Measurements from ENCODE around the gene ATG9B. TPM values are rescaled to one million over a fixed set of nuclear protein-coding genes. Genes with fewer than 3 reads are reported as not detected.

The ATG9B gene
- polyA plus RNA-seq, 1 of the 3 experiments (the other 2 are of a cell fraction): 0.67 TPM

DNA sequence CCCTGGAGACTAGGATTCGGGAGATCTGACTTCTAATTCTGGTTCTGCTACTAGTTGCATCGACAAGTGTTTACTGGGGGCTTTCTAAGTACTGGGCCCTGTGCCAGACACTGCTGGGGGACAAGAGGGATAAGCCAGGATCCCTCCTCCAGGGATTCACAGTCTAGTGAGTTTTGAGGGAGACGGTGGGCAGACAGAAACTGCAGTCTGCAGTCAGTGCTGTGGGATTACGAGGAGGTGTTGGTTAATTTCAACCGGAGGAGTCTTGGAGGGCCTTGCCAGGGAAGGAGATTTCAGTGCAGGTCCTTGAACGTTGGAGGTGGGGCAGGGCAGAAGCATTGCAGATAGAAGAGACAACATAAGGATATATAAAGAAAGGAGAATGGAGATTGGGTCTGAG is 42.6 kb downstream of the ATG9B start:
- Histone ChIP-seq H3K27ac (ENCODE audit: low read depth in 2 of 2, low read length in 1 of 2) (no peak overlapping the region), H3K4me2 (no peak overlapping the region), H3K79me2 (ENCODE audit: insufficient read depth) (no peaks in the 10 kb centered on the region), H3F3A (replicated peaks; ENCODE audit: insufficient read depth) (no peaks in the 10 kb centered on the region), H4K20me1 (ENCODE audit: insufficient read depth) (no peaks in the 10 kb centered on the region), H2AFZ (ENCODE audit: low read depth) (no peak overlapping the region), H3K36me3 (replicated peaks in 1 of 2; ENCODE audit: control insufficient read depth in 1 of 2, insufficient read depth in 2 of 2, low read length in 1 of 2) (no peaks in the 10 kb centered on the region), H3K4me1 (ENCODE audit: control insufficient read depth in 1 of 2, insufficient read depth in 2 of 2, low read depth in 1 of 2, low read length in 1 of 2) (peaks cover 0 to 43% of the 10 kb centered on the region in 2 experiments; a peak in 2 of 4 replicates), H3K4me3 (ENCODE audit: low read depth in 2 of 2, low read length in 1 of 2) (no peak overlapping the region), H3K27me3 (ENCODE audit: insufficient read depth) (peaks cover 49% of the 10 kb centered on the region), H3K9me2 (no peaks in the 10 kb centered on the region), H3K9ac (no peak overlapping the region), H3K9me3 (no peaks in the 10 kb centered on the region)
- no peak for DNase-seq
- 48% methylated on average over 5 of the region's 6 CpGs for WGBS (ENCODE audit: low lambda C conversion rate)
- ChIA-PET POLR2A (no interaction called here), CTCF (interaction anchor here (1.1 to 13.1 kb wide), 5 partner anchors 17 to 203 kb away, joined by 4 to 761 read pairs (median 74); partner anchors contain the start of gene KCNH2)
- TF ChIP-seq, protein P1, sequence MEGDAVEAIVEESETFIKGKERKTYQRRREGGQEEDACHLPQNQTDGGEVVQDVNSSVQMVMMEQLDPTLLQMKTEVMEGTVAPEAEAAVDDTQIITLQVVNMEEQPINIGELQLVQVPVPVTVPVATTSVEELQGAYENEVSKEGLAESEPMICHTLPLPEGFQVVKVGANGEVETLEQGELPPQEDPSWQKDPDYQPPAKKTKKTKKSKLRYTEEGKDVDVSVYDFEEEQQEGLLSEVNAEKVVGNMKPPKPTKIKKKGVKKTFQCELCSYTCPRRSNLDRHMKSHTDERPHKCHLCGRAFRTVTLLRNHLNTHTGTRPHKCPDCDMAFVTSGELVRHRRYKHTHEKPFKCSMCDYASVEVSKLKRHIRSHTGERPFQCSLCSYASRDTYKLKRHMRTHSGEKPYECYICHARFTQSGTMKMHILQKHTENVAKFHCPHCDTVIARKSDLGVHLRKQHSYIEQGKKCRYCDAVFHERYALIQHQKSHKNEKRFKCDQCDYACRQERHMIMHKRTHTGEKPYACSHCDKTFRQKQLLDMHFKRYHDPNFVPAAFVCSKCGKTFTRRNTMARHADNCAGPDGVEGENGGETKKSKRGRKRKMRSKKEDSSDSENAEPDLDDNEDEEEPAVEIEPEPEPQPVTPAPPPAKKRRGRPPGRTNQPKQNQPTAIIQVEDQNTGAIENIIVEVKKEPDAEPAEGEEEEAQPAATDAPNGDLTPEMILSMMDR (IDR thresholded peaks at IDR 0.05): no peak
- TF ChIP-seq RXRA (IDR thresholded peaks at IDR 0.05; ENCODE audit: borderline replicate concordance, low read depth) (no peak), RAD21 (IDR thresholded peaks at IDR 0.05; ENCODE audit: low read length) (no peak), TEAD4 (IDR thresholded peaks at IDR 0.05; ENCODE audit: borderline replicate concordance, insufficient read depth) (no peak), FOSL2 (IDR thresholded peaks at IDR 0.05; ENCODE audit: borderline replicate concordance, low read depth) (no peak), YY1 (IDR thresholded peaks at IDR 0.05; ENCODE audit: low read depth) (no peak), FOXM1 (IDR thresholded peaks at IDR 0.05; ENCODE audit: low read depth) (no peak)

DNA sequence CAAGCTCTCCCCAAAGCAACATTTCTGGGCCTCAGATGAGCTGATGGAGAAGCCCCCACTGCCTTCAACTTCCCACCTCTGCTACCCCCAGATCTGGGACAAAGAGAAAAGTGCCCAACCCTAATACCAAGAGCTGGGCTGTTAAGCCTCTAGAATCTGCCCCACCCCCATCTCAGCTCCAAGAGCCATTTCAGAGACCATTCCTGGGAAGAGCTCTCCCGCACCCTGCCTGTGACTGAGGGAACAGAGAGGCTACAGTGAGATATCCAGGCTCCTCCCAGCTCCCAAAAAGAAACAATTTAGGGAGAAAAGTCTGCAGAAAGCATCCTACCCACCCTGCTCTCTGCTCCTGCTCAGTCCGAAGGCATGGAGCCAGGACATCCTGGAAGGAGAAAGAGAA is 43.6 kb downstream of the ATG9B start:
- peaks cover 52% of the 10 kb centered on the region for H3K27me3 ChIP-seq (ENCODE audit: insufficient read depth)
- POLR2A ChIA-PET: interaction anchor here (0.8 to 2.9 kb wide), 4 partner anchors 10 to 79 kb away, joined by 3 to 41 read pairs (median 16); no protein-coding TSS in a partner anchor
- no peaks in the 10 kb centered on the region for H3K9me2 ChIP-seq
- TF ChIP-seq SMC3 (IDR thresholded peaks at IDR 0.05; ENCODE audit: low read depth, low read length) (peak; percentile 22; the same call in 1 of the 2 replicates), JUND (IDR thresholded peaks at IDR 0.05) (no peak), RAD21 (IDR thresholded peaks at IDR 0.05; ENCODE audit: low read length) (peak; percentile 62)
- DNase-seq: peak; percentile 28
- H3K36me3 ChIP-seq (replicated peaks in 1 of 2; ENCODE audit: control insufficient read depth in 1 of 2, insufficient read depth in 2 of 2, low read length in 1 of 2): no peaks in the 10 kb centered on the region
- H4K20me1 ChIP-seq (ENCODE audit: insufficient read depth): no peaks in the 10 kb centered on the region
- H3K4me1 ChIP-seq (ENCODE audit: control insufficient read depth in 1 of 2, insufficient read depth in 2 of 2, low read depth in 1 of 2, low read length in 1 of 2): peaks cover 0 to 44% of the 10 kb centered on the region in 2 experiments; a peak in 2 of 4 replicates
- peak overlapping the region in 1 of 2 experiments; percentile 81; a peak in 1 of 4 replicates for H3K27ac ChIP-seq (ENCODE audit: low read depth in 2 of 2, low read length in 1 of 2)
- H3K4me2 ChIP-seq: no peak overlapping the region
- no peak overlapping the region for H3K9ac ChIP-seq
- CTCF ChIA-PET: interaction anchor here (0.6 to 13.1 kb wide), 23 partner anchors 9 to 264 kb away, joined by 3 to 761 read pairs (median 4); partner anchors contain the start of genes KCNH2 and NOS3
- H2AFZ ChIP-seq (ENCODE audit: low read depth): no peak overlapping the region
- H3F3A ChIP-seq (replicated peaks; ENCODE audit: insufficient read depth): peaks cover under 1% of the 10 kb centered on the region
- H3K79me2 ChIP-seq (ENCODE audit: insufficient read depth): no peaks in the 10 kb centered on the region
- H3K9me3 ChIP-seq: no peaks in the 10 kb centered on the region
- H3K4me3 ChIP-seq (ENCODE audit: low read depth in 2 of 2, low read length in 1 of 2): no peak overlapping the region
- WGBS (ENCODE audit: low lambda C conversion rate): 54% methylated on average over 2 of the region's 2 CpGs
